NCI-H128 (cell line): Measurements from ENCODE around the gene CRYGA.
A peak's percentile ranks its signal among the peaks of the same experiment; 100 is the strongest.

Experiments
- DNase-seq: peaks from one replicate; lab custom pipeline; 2025; ENCODE audit not compliant: unreplicated experiment; lab: John Stamatoyannopoulos, UW

CRYGA gene, protein sequence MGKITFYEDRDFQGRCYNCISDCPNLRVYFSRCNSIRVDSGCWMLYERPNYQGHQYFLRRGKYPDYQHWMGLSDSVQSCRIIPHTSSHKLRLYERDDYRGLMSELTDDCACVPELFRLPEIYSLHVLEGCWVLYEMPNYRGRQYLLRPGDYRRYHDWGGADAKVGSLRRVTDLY

GRCh38 chr2:208163489-208163888, at the start of gene CRYGA:
Gene CRYGA, minus strand, starts transcription at chr2:208163589. Its CDS starts 33 bp downstream, at chr2:208163556.
- DNase-seq = no peak

DNA sequence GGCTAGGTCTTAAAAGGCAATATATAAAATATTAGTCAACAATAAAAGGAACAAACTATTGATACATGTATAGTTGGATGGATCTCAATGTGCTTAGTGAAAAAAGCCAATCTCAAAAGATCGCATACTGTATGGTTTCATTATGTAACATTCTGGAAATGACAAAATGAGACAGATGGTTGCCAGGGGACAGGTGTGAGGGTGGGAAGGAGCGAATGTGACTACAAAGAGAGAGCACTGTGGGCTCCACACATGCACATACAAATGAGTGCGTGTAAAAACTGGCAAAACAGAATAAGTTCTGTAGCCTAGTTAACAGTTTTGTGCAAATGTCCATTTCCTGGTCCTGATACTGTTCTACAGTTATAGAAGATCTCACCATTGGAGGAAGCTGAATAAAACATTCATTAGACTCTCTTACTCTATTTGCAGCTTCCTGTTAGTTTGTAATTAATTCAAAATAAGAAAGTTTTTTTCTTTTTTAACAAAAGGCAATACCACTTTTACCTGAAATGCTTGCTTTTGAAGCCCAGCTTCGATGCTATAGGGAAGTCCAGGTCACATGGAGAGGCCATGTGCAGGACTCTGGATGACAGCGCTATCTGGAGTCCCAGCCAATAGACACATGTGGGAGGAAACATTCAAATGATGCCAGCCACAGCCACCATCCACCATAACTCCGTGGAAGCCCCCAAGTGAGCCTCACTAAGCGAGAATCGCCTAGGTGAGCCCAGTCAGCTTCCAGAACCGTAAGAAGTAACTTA, 47.5 kb upstream of the CRYGA start:
- no peak for DNase-seq

- no peak for DNase-seq
Observed at GRCh38 chr2:208208335-208209085, 45.1 kb upstream of the CRYGA start.

- DNase-seq = no peak
Observed at GRCh38 chr2:208207769-208208168, 44.4 kb upstream of the CRYGA start.

DNA sequence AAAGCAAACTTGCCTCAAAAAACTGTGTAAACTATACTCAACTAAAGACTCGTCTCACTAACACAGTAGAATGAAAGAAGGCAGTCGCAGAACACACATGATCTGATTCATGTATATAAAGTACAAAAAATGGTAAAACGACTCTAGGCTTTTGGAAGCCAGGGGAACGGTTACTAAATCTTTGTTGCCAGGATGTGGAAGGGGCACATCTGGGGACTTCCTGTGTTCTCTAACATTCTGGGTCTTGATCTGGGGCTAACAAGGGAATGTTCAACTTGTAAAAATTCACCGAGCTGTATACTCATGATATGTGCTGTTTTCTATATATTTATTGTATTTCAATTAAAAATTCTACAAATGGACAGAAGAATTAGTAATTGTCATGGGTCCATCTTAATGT, 40.8 kb upstream of the CRYGA start:
- no peak for DNase-seq

DNA sequence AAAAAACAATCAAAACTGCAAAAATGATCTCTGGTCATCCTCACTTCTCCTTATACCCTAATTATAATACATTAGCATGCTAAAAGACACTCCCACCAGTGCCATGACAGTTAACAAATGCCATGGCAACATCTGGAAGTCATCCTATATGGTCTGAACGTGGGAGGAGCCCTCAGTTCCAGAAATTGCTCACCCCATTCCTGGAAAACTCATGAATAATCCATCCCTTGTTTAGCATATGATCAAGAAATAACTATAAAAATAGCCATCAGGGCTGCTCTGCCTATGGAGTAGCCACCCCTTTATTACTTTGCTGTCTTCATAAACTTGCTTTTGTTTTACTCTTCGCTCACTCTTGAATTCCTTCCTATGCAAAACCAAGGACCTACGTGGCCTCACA, 32.1 kb upstream of the CRYGA start:
- no peak for DNase-seq

- no peak for DNase-seq
Observed at GRCh38 chr2:208192611-208193236, 29.3 kb upstream of the CRYGA start.

- no peak for DNase-seq
Observed at GRCh38 chr2:208189810-208190503, 26.6 kb upstream of the CRYGA start, which contains the start of gene C2orf80. Gene C2orf80, minus strand, starts transcription at chr2:208190030. Its CDS starts 3,044 bp downstream, at chr2:208186986.

DNA sequence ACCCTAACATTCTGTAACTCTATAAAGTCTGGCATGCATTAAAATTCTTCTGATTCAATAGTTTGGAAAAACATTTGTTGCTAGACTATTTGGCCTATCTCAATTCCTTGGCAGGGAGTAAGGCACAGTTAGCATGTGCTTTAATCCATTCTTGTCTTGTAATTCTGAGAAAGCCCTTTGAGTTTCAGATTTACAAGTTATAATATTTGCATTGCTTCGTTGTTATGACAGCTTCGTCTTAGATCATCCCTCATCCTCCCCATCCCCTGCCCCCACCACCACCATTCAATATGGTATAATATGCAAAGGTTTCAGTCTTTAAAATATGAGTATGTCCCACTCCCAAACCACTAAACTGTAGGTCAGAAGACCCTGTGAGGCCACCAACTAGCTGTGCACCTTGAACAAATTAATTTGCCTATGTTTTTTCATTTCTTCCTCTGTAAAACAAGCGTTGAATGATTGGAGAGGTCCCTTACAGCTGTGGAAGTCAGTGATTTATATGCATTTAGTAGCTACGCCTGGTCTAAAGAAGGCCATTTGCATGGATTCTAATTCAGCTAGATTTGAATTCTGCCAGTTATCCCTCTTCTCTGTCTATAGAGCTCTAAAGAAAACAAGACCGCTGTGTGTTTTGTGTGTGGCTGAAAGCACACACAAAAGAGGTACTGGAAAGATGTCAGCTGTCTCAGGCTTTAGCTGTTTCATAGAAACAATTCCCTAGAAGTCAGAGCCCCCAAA, 25.9 kb upstream of the CRYGA start:
- DNase-seq = no peak

DNA sequence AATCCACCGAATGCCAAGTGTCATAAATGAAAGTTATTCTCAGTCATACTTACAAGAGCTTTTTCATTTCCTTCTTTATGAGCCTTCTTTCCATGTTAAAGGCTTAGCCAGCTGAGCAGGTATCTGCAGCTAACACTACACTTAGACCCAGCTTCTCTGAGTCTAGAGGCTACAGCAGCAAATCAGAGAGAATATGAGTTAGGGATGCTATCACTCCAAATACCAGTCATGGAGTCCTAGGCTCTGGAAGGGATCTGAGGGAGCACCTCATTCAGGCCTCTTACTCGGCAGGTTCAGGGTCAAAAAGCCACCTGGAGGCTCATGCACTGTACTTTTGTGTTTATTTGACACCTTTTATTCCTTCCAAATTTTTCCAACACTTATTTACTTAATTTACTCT, 23.5 kb upstream of the CRYGA start:
- DNase-seq = no peak

DNA sequence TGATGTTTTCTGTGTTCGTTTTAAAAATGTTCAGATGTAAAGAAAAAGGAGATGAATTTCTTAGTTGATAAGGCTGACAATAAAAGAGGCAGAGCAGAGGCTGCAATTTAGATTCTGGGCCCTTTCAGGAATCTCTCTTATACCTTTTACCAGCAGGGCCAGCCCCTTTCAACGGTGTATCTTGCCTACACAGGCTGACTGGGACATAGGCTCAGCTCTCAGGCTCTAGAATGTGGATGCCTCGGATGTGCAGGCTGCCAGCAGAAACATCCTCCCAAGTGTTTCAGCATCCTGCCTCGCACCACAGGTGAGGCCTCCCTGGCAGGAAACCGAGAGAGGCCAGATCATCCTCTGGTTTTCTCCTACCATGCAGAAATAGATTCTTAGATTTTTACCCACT, 23.1 kb upstream of the CRYGA start:
- DNase-seq = no peak

DNA sequence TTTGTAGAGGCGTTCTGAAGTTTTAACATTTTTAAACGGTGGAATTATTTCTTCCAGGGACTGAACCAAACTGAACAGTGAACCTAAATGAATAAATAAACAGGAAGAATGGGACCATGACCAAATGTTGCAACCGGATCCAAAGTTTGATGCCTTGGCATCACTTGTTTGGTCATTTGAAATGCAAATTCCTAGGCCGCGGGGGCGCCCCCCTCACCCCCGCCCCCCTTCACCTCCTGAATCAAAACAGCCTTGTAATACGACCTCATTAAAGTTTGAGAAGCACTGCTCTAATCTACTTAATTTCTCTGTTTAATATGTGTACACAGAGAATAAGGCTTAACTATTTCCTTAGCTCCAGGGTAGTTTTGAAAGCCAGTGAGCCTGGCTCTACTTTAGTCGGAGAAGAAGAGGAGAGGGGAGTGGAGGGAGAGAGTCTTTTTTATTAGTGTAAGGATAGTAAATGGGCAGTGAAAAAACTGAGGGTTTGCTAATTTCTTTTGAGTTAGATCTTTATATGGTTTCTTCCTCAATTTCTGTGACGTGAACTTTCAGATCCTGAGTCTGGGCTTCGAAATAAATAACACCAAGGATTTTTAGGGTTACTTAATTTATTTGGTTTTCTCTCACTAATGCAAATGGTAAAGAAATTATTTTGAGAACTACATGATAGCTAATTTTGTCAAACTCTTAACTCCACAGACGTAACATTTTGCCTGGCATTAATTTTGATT, 20.8 kb upstream of the CRYGA start:
- DNase-seq = no peak

DNA sequence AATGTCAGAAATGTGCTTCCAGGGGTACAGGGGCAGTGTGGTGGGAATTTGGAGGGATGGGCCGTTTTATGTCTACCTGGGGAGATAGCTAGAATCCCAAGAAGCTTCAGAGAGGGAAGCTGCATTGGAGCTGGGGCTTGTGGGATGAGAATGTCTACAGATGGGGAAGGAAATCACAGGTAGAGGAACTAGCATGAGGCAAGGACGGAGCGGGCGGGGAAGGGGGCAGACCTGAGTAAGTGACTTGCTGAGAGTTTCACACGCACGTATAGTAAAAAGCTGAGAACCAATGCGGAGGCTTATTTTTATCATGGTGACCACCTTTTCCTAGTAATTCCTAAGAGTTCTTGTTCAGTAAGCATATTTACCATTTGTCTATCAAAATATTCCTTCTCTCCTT, 20.1 kb upstream of the CRYGA start:
- no peak for DNase-seq

DNA sequence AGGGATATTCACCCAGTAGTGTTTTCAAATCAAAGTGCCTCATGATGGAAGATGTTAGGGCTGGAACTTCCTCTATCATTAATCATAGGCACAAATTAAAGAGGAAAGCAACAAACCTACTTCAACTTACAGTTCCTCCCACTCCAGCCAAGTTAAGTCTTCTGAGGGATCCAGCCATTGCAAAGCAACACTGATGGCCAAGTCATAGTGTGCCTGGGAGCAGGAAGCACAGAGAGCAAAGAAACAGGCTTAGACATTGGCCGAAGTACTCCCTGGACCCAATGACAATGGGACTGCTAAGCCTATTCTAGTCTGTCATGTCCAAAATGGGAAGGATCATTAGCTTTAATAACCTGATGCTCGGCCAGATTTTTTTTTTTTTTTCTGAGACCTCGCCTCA, 19.4 kb upstream of the CRYGA start:
- no peak for DNase-seq

GRCh38 chr2:208179028-208179609, 15.7 kb upstream of the CRYGA start:
- no peak for DNase-seq

DNA sequence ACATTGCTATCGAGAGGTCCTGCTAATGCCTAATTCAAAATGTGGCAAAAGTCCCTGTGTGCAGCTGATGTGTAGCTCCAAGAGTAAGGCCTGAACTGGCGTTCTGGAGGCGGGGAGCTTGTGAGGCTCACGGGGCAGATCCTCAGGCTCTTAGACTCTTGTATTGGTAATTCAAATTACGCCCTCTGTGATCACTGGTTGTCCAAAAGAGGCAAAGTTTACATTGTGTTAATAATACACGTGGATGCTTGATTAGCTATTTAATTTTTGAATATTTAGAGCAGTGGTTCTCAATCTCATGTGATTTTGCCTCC, 12.4 kb upstream of the CRYGA start:
- no peak for DNase-seq

GRCh38 chr2:208175069-208175839, 11.9 kb upstream of the CRYGA start:
- DNase-seq = peak; percentile 23

GRCh38 chr2:208174144-208174543, 10.8 kb upstream of the CRYGA start:
- no peak for DNase-seq

DNA sequence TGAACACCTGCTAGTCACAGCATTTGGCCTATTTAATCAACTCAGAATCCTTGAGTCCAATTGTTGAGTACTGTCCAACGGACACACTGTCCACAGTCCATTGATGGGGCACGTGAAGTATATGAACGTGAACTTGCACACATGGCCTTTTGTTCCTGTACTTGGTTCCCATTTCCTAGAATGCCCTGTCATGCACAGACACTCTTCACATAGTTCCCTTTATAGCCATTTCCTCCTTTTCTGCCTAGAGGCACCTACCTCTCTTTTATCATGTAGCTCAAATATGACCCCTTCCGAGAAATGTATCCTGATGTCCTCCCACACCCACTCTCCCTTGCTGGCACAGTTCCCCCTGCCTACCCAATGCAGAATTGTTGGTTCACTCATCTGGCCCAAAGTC, 8.7 kb upstream of the CRYGA start:
- DNase-seq = no peak
